Mononuclear cell (primary cell): ENCODE measurements around the gene EYA4. TPM values are rescaled to one million over a fixed set of nuclear protein-coding genes. Genes with fewer than 3 reads are reported as not detected.

Source experiments
- H3K27me3 ChIP-seq: 2 replicates; pipeline ENCODE4 v1.6.0; 2011; ENCODE audit warnings: low read length, control low read depth; ENCODE audit not compliant: insufficient read depth
- H3K4me1 ChIP-seq: 2 replicates; pipeline ENCODE4 v1.5.1; 2011; ENCODE audit warnings: mild to moderate bottlenecking, low read length, control low read depth; ENCODE audit not compliant: insufficient read depth
- H3K4me3 ChIP-seq: 2 replicates; pipeline ENCODE4 v1.5.1; 2011; ENCODE audit warnings: mild to moderate bottlenecking, low read length, moderate library complexity
- H3K9me3 ChIP-seq: 2 replicates; pipeline ENCODE4 v1.5.1; 2011; ENCODE audit warnings: low read depth, mild to moderate bottlenecking, control low read depth, low read length
- total RNA-seq: library from RNA; depleted of rRNA; stranded (reverse); fragments of >200 nt; gene quantifications from one replicate; pipeline ENCODE4 v1.2.3, GENCODE V29; 2012

Gene EYA4
- total RNA-seq, 1 donor = not detected

GRCh38 chr6:133408132-133408531 is 167.0 kb downstream of the EYA4 start:
- H3K4me3 ChIP-seq = no peak overlapping the region
- no peaks in the 10 kb centered on the region for H3K4me1 ChIP-seq
- H3K27me3 ChIP-seq = no peaks in the 10 kb centered on the region
- H3K9me3 ChIP-seq = no peaks in the 10 kb centered on the region

GRCh38 chr6:133408543-133408942 is 167.4 kb downstream of the EYA4 start:
- no peaks in the 10 kb centered on the region for H3K27me3 ChIP-seq
- H3K4me1 ChIP-seq = no peaks in the 10 kb centered on the region
- H3K9me3 ChIP-seq = no peaks in the 10 kb centered on the region
- no peak overlapping the region for H3K4me3 ChIP-seq

DNA sequence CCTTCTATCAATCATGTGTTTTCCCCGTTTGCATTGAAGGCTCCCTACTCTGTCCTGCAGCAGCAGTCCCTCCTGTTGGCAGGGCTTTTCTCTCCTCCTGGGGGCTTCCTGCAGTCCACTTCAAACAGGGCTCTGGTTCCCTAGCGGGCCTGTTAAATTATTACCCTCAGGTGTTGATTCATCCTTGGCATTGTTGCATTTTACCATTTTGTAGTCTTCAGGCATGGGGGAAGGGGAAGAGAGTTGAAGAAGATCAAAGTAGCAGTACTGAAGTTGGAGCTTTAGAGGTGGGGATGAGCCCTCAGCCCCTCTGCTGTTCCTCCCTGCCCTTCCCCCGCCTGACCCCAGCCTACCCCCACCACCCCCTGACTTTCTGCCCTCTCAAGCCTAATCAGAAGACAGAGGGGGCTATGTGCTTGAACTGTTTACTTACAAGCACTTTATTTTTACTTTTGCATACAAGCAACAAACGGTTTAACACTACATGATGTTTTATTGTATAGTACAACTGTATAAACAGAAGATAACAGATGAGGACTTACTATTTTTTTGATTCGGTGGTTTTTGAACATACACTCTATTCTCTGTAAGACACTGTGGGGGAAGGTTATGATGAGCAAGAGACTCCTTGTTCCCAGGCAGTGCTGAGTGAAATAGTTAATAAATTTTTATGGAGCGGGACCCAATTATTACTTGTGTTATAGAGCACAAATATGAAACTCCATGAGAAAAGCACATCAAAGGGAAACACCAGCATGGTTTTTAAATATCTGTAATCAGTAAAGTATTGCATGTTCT is 169.7 kb downstream of the EYA4 start:
- no peaks in the 10 kb centered on the region for H3K4me1 ChIP-seq
- no peak overlapping the region for H3K4me3 ChIP-seq
- no peaks in the 10 kb centered on the region for H3K27me3 ChIP-seq
- H3K9me3 ChIP-seq = no peaks in the 10 kb centered on the region

GRCh38 chr6:133411757-133412156 is 170.6 kb downstream of the EYA4 start:
- Histone ChIP-seq H3K4me3 (no peak overlapping the region), H3K9me3 (no peaks in the 10 kb centered on the region), H3K4me1 (no peaks in the 10 kb centered on the region), H3K27me3 (no peaks in the 10 kb centered on the region)

- Histone ChIP-seq H3K4me1 (no peaks in the 10 kb centered on the region), H3K9me3 (no peaks in the 10 kb centered on the region), H3K4me3 (no peak overlapping the region), H3K27me3 (no peaks in the 10 kb centered on the region)
These were observed 174.1 kb downstream of the EYA4 start for GRCh38 chr6:133415262-133415661.

GRCh38 chr6:133418108-133418507 is 177.0 kb downstream of the EYA4 start:
- Histone ChIP-seq H3K4me1 (no peaks in the 10 kb centered on the region), H3K9me3 (no peaks in the 10 kb centered on the region), H3K4me3 (no peak overlapping the region), H3K27me3 (no peaks in the 10 kb centered on the region)

DNA sequence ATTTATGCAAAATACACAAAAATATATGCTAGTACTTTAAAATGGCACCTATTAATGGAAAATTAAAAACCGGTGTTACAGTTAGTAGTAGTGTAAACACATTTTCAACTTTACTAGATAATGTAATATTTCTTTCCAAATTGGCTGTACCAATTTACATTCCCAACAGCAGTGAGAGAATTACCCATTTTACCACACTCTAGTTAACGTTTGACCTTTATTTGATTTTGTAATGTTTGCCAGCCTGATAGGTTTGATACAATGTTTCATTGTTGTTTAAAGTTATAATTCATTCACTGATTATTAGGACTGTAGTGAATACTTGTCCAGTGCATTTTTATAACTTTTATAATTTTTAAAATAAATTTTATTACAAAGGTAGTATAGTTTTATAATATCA is 182.1 kb downstream of the EYA4 start:
- H3K27me3 ChIP-seq = no peaks in the 10 kb centered on the region
- no peaks in the 10 kb centered on the region for H3K9me3 ChIP-seq
- H3K4me1 ChIP-seq = no peaks in the 10 kb centered on the region
- H3K4me3 ChIP-seq = no peak overlapping the region

GRCh38 chr6:133424359-133424758 is 183.2 kb downstream of the EYA4 start:
- no peaks in the 10 kb centered on the region for H3K27me3 ChIP-seq
- H3K4me1 ChIP-seq = no peaks in the 10 kb centered on the region
- H3K4me3 ChIP-seq = no peak overlapping the region
- H3K9me3 ChIP-seq = no peaks in the 10 kb centered on the region

- no peaks in the 10 kb centered on the region for H3K9me3 ChIP-seq
- no peak overlapping the region for H3K4me3 ChIP-seq
- H3K4me1 ChIP-seq = no peaks in the 10 kb centered on the region
- no peaks in the 10 kb centered on the region for H3K27me3 ChIP-seq
These were observed 184.9 kb downstream of the EYA4 start for GRCh38 chr6:133426038-133426437.

GRCh38 chr6:133428295-133428694 is 187.1 kb downstream of the EYA4 start:
- Histone ChIP-seq H3K4me3 (no peak overlapping the region), H3K9me3 (no peaks in the 10 kb centered on the region), H3K27me3 (no peaks in the 10 kb centered on the region), H3K4me1 (no peaks in the 10 kb centered on the region)

GRCh38 chr6:133430530-133430929 is 189.4 kb downstream of the EYA4 start:
- H3K27me3 ChIP-seq = no peaks in the 10 kb centered on the region
- no peaks in the 10 kb centered on the region for H3K9me3 ChIP-seq
- H3K4me1 ChIP-seq = no peaks in the 10 kb centered on the region
- no peak overlapping the region for H3K4me3 ChIP-seq

DNA sequence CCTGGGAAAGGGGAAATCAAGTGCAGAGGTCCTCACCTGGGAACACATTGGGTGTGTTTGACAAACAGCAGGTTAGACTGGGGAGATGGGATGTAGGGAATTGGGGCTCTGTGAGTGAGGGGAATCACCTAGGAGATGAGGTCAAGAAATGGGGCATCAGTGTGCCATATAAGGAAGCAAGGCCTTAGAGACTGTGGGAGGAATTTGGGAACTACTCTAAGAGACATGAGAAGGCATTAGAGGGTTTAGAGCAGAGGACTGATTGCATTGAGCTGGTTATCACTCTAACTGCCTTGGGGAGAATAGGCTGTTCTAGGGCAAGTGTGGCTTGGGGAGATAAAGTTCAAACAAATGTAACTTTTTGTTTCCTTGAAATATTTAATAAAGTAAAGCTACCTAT is 189.9 kb downstream of the EYA4 start:
- H3K9me3 ChIP-seq = no peaks in the 10 kb centered on the region
- H3K4me1 ChIP-seq = no peaks in the 10 kb centered on the region
- no peak overlapping the region for H3K4me3 ChIP-seq
- no peaks in the 10 kb centered on the region for H3K27me3 ChIP-seq

DNA sequence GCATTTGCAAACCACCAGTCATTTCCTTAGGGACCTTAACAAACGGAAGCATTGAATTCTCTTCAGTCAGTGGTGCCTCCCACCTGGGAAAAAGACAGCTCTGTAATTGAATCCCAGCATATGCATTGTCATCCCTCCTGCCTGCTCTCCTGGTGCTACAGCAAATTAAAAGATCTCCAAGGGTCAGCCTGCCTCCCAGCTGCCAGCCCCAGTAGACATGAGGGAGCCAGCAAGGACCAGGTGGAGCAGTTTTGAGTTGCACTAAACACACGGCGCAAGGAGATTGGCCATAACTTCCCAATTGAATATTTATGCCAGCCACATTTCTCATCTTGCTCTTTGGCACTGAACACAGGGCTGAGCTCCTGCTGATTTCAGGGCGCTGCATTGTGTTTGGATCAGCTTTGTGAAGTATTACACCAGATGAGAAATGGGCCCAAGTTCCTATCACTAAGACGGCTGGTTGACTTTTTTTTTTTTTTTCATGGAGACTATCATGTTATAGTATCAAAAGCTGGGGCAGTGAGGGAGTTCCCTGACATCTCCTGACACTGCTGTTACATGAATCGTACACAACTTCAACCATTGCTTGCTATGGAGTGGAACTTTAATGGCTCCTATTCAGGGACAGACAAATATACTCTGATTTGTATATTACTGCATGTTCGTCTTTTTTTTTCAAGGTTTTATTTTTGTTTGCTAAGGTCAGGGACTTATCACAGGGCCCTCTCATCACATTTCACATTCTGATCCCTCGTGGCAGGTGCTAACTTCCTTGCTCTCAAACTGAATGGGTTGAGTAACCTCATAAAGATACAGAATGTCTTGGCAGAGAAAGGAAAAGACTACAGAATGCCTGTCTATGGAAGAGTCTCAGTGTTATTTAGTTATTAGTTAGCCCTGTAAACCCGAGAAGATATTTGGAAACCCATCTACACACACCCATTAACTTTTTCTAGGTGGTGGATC is 191.1 kb downstream of the EYA4 start:
- Histone ChIP-seq H3K27me3 (no peaks in the 10 kb centered on the region), H3K4me1 (no peaks in the 10 kb centered on the region)

DNA sequence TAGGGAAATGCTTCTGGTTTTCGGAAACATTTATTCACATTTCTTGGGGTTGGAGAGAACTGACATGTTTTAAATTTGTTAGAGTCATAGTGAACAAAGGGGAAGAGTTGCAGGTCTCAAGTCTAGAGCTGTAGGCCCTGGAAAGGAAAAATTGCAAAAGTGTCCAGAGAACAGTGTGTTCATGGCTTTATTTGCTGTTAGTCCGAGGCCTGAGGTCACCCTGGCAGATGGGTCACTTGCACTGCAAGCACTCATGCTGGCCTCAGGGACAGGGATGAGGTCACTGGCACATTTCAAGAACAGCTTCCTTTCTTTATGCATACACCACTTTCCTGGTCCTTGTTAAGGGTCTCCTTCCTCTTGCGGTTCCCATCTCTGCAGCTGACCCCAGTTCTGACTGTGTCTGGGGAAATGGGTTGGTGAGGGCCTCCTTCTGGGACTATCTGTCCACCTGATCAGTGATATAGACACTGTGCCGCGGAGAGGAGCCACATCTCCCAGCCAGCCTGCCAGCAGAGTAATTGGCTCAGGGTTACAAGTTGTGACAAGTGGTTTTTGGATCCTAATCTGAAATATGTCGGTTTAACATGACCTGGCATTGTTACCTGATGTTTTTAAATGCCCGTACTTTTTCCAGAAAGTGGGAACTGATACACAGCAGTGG is 194.0 kb downstream of the EYA4 start:
- Histone ChIP-seq H3K4me3 (no peak overlapping the region), H3K9me3 (no peaks in the 10 kb centered on the region), H3K4me1 (no peaks in the 10 kb centered on the region), H3K27me3 (no peaks in the 10 kb centered on the region)

More for the DNA sequence above, 191.1 kb downstream of the EYA4 start:
- Histone ChIP-seq H3K9me3 (no peaks in the 10 kb centered on the region), H3K4me3 (no peak overlapping the region)

DNA sequence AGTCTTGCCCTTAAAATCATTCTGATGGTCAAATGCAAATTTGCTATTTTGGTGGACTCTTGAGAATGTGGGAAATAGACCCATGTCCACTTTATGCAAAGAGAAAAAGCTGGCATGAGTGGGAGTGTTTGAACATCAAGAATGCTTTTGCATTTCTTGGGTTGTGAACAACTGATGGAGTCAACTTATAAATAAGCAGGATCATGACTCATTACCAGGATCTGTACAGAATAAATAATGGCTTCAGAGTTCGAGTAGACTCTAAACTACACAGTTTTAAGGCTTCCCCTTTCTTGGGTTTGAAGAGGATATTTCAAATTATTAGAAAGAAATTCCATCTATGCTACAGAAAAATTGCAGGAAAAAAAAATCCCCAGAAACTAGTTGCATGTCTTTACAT is 195.5 kb downstream of the EYA4 start:
- Histone ChIP-seq H3K4me1 (no peaks in the 10 kb centered on the region), H3K27me3 (no peaks in the 10 kb centered on the region), H3K9me3 (no peaks in the 10 kb centered on the region), H3K4me3 (no peak overlapping the region)
